PC-9 (cell line): ENCODE results near the gene STRIT1.

Experiments
- EZH2 ChIP-seq: fragments of 200-600 bp; sonication (generic); IDR thresholded peaks from 2 replicates; pipeline ENCODE4 v1.8.0; 2017; ENCODE audit warnings: antibody characterized with exemption, low read depth
- TF ChIP-seq, protein P1 (sequence below): fragments of 200-600 bp; sonication (generic); conservative IDR thresholded peaks from 2 replicates; pipeline ENCODE4 v1.6.1; 2017; ENCODE audit warnings: mixed run types, antibody characterized with exemption, mild to moderate bottlenecking, moderate library complexity

GRCh38 chr3:155292693-155293092 lies 790 bp downstream of the STRIT1 start:
- TF ChIP-seq, protein P1, sequence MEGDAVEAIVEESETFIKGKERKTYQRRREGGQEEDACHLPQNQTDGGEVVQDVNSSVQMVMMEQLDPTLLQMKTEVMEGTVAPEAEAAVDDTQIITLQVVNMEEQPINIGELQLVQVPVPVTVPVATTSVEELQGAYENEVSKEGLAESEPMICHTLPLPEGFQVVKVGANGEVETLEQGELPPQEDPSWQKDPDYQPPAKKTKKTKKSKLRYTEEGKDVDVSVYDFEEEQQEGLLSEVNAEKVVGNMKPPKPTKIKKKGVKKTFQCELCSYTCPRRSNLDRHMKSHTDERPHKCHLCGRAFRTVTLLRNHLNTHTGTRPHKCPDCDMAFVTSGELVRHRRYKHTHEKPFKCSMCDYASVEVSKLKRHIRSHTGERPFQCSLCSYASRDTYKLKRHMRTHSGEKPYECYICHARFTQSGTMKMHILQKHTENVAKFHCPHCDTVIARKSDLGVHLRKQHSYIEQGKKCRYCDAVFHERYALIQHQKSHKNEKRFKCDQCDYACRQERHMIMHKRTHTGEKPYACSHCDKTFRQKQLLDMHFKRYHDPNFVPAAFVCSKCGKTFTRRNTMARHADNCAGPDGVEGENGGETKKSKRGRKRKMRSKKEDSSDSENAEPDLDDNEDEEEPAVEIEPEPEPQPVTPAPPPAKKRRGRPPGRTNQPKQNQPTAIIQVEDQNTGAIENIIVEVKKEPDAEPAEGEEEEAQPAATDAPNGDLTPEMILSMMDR = no peak
- TF ChIP-seq EZH2 = no peak
